Medulla oblongata (tissue), 1 donor: ENCODE data around the gene MYO10.
A peak's percentile ranks its signal among the peaks of the same experiment; 100 is the strongest.
"Not testable (repeated sequence)": the region's sequence is repeated elsewhere in the genome, so short reads cannot be mapped to it uniquely, and the experiment has no call there.

Experiments used
- DNase-seq: peaks from one replicate; pipeline ENCODE4 v3.0.0-alpha.2; 2015; ENCODE audit errors: extremely low spot score

The MYO10 gene

GRCh38 chr5:16863469-16863946, 72.6 kb downstream of the MYO10 start:
- no peak for DNase-seq

DNA sequence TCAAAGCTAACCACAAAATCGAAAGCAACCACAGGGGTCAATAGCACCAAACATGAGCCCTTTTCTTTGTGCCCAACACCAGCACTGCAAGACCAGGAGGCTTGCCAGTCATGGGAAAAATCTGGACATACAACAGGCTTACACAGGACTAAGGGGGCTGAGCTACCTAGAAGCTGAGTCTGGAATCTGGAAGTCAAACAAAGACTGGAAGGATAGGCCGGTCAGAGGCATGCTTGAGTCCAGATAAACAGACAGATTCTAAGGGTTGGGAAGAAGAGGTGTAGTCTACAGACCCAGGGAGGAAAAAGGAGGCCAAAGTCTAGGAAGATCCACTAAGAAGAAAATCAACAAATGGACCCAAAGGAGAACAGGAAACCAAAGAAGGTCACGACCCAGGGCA, 73.3 kb downstream of the MYO10 start:
- no peak for DNase-seq

DNA sequence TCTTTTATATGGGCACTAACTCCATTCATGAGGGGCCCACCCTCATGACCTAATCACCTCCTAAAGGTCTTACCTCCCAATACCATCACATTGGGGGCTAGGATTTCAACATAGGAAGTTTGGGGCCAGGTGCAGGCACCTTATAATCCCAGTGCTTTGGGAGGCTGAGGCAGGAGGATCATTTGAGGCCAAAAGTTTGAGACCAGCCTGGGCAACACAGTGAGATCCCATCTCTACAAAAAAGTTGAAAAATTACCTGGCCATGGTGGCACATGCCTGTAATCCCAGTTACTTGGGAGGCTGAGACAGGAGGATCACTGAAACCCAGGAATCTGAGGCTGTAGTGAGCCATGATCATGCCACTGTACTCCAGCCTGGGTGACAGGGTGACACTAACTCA, 76.7 kb downstream of the MYO10 start:
- no peak for DNase-seq

GRCh38 chr5:16858151-16858550, 77.9 kb downstream of the MYO10 start:
- no peak for DNase-seq

DNA sequence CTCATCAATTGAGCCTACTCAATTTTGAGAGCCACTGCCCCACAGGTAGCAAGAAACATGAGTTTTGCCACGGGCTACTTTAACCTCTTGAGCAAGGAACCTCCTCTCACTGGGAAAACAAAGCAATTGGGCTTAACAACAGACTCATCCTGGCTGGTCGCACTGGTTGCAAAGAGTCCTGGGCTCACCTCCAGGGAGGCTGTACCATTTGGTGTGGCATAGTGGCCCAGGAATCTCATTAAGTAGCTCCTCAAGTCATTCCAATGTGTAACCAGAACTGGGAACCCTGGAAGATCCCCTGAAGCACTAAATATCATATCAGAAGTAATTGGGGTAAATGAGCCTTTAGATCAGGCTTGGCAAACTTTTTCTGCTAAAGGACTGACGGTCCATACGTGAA, 78.5 kb downstream of the MYO10 start:
- DNase-seq, result no peak

DNA sequence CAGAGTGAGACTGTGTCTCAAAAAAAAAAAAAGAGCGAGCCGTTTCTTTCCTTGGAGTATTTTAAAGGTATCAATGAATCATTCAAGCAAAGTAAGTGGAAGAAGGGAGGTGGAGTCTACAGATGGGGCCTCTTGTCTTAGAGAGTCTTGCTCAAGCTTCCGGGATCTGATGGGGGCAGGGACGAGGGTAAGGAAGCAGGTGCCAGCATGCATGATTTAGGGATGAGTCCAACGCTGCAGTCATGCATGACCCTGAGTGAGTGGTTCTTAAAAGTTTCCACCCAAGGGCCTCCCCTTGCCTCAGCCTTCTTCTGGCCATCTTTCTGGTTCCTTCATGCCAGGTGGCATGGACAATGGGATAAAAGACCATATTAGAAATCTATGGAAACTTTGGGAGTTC, 79.6 kb downstream of the MYO10 start:
- no peak for DNase-seq

DNA sequence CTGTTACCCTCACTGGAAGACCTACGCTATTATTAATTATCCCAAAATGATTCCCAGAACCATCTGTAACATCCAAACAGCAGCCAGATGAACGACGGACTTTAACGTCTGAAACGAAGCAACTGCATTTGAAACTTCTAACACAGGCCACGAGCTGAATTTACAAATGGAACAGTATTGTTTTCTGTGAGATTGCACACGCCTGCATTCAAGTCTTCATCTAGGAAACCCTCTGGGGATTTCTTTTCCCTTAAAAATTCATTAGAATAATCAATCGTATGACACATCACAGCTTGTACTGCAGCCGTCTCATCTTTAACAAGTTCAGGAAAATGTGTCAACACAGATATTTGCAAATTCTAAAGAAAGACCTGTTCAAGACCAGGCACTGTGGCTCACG, 80.2 kb downstream of the MYO10 start:
- no peak for DNase-seq

DNA sequence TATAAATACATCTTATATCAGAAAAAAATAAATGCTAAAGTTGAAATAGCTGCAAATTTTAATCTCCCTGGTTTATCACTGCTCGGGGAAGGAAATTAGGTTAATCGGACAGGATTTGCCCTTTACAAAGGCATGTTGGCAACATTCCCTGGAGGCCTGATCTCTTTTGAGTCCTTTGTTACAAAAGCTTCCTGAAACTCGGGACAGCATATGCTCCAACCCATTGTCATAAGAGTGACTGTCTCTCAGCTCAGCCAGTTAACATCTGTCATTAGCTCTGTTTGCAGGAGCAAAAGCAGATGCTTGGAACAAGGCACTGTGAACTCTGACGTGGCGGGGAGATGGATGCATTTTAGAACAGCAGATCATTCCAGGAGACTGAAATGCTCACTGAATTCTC, 80.6 kb downstream of the MYO10 start:
- peak; percentile 28 for DNase-seq

DNA sequence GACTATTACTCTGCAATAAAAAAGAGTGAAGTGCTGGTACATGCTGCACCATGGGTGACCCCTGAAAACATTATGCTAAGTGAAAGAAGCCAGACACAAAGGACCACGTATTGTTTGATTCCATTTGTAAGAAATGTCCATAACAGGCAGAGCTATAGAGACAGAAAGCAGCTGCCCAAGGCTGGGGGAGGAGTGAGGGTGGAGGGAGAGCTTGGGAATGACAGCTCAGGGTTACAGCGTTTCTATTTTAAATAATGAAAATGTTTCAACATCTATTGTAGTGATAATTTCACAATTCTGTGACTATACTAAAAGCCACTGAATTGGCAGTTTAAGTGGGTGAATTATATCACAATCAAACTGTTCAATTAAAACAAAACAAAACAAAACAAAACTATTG, 81.7 kb downstream of the MYO10 start:
- no peak for DNase-seq

DNA sequence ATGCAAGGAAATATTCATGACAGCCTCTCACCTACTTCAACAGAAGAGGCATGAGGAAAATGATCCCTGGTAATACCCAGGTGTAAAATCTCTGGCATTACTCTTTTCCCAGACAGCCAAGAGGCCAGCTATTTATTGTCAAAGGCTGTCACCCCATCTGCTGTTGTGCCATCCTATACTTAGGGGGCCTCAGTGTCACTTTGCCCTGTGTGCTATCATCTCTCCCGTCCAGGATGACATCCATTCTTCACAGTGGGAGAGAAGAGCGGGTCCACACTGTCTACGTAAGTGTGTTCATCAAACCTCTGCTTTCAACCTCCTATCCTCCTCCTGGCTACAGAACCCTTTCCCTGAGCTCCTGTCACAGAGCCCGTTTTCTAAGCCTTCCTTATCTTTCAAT, 82.6 kb downstream of the MYO10 start:
- no peak for DNase-seq

- DNase-seq, result no peak
These were observed 83.7 kb downstream of the MYO10 start for GRCh38 chr5:16852251-16853005.

GRCh38 chr5:16849775-16850174, 86.3 kb downstream of the MYO10 start:
- DNase-seq, result no peak

GRCh38 chr5:16849181-16849580, 86.9 kb downstream of the MYO10 start:
- DNase-seq, result no peak

- DNase-seq, result no peak
These were observed 91.1 kb downstream of the MYO10 start for GRCh38 chr5:16844952-16845351.

GRCh38 chr5:16842896-16843295, 93.2 kb downstream of the MYO10 start:
- no peak for DNase-seq

GRCh38 chr5:16841416-16841815, 94.7 kb downstream of the MYO10 start:
- no peak for DNase-seq

DNA sequence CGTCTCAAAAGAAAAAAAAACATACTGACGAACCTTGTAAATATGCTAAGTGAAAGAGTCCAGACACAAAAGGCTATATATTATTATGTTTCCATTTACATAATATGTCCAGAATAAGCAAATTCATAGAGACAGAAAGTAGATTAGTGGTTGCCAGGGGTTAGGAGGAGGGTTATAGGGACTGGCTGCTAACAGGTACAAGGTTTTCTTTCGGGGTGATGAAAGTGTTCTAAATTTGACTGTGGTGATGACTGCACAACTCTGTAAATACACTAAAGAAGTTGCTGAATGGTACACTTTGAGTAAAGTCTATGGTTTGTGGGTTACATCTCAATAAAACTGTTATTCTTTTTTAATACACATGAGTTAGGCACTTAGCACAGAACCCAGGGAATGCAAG, 98.8 kb downstream of the MYO10 start:
- DNase-seq, result no peak

DNA sequence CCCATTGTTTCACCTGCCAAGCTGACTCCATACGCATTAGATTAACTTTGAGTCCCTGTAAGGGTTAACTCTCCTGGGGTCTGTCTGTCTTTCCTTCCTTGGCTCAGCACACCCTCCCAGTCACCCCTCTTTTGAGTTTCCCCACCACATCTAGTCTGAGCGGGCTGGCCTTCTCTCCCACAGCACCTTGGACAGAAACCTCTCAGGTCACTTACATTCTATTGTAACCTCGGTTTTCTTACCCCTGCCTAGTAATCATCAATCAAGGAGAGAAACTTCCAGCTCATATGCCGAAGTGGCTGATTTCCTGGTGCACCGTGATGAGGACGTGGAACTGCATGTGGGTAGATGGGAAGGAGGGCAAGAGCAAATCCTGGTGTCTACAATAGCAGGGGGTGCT, 102.1 kb downstream of the MYO10 start:
- DNase-seq, result no peak

- DNase-seq, result not testable (repeated sequence)
These were observed 104.8 kb downstream of the MYO10 start for GRCh38 chr5:16831326-16831725.

DNA sequence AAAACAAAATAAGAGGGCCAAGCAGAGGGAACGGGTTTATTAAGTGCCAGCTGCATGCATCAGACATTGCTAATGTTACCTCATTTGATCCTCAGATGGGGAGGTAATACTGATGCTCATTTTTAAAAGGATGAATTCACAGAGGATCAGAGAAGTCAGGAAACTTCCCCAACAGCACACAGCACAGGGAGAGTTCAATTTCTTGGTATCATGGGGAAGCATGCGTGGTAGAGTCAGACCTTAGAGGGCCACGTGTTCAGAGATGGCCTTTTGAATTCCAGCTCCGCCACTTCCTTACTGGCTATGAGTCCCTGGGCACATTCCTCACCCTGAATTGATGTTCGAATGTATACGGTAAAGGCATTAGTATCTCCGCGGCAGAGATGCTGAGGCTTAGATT, 108.3 kb downstream of the MYO10 start:
- no peak for DNase-seq

- DNase-seq, result no peak
These were observed 109.5 kb downstream of the MYO10 start for GRCh38 chr5:16826379-16827125.

DNA sequence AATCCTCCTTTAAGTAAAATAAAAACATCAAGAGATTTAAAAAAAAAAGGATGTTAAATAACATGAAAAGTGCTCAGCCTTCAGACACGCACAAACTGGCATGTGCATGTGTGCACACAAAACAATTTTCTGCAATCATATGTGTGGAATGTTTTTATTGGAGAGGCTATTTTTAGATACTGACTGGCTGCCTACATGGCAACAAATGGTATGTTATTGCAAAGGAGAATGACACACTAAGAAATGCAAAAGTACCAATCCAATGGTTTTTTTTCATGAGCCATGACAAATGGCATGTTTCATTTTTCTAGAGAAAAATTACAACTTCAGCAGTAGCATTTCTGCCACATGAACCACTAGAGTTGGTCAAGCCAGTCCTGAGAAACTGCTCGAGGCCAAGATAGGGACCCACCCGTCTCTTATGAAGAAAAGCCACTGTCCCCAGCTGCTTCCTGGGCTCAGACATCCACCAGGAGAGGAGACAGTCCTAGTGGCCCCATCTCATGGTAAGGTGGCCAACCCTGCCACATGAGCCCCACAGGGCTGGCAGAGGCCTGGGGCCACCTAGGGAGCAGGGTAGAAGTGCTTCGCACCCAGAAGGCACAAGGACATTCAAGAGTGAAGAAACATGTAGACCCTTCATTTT, 116.4 kb downstream of the MYO10 start:
- no peak for DNase-seq

DNA sequence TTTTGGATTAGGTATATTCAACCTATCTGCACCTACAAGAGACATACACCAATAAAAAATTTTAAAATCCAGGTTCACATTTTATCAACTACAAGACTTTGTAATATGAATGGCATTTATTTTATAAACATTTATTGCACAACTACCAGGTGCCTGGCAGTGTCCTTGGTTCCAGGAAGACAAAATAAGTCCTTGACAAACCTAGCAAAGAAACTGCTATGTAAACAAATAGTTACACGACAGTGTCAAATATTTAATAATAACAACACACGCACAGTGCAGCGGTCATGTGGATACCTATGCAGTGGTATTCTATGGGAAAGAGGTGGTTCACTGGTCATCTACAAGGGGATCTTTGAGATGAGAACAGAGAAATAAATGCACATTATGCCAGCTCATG, 120.7 kb downstream of the MYO10 start:
- no peak for DNase-seq
